ENCODE results near the gene FYB2.

DNA sequence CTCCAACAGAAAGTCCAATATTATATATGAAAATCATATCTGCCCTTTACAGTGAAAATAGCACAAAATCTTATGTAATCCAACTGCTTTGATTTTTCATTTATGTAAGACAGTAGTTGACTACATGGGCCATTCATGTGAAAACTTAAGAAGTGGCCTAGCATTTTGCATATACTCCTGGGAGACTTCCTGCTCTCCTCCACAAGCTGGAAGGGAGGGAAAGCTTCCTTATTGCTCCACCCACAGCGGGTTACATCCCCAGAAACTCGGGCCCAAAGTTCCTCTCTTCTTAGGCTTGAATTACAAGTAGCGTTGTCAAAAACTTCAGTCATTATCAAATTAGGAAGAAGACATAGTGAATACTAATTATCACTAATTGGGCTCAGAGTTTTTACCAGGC, 29.2 kb downstream of the FYB2 start:
- TF ChIP-seq, protein P1, sequence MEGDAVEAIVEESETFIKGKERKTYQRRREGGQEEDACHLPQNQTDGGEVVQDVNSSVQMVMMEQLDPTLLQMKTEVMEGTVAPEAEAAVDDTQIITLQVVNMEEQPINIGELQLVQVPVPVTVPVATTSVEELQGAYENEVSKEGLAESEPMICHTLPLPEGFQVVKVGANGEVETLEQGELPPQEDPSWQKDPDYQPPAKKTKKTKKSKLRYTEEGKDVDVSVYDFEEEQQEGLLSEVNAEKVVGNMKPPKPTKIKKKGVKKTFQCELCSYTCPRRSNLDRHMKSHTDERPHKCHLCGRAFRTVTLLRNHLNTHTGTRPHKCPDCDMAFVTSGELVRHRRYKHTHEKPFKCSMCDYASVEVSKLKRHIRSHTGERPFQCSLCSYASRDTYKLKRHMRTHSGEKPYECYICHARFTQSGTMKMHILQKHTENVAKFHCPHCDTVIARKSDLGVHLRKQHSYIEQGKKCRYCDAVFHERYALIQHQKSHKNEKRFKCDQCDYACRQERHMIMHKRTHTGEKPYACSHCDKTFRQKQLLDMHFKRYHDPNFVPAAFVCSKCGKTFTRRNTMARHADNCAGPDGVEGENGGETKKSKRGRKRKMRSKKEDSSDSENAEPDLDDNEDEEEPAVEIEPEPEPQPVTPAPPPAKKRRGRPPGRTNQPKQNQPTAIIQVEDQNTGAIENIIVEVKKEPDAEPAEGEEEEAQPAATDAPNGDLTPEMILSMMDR (IDR thresholded peaks at IDR 0.05) = no peak
- TF ChIP-seq HOXB13 (CRISPR knock-in tag; IDR thresholded peaks at IDR 0.05; ENCODE audit: low read depth) (no peak), CBX8 (IDR thresholded peaks at IDR 0.05) (no peak), RNF2 (IDR thresholded peaks at IDR 0.05; ENCODE audit: borderline replicate concordance, low read depth) (no peak), ESRRA (IDR thresholded peaks at IDR 0.05; ENCODE audit: borderline replicate concordance, low read length) (no peak), POLR2A (IDR thresholded peaks at IDR 0.05; ENCODE audit: low read length) (no peak), JUN (IDR thresholded peaks at IDR 0.05) (no peak), RAD21 (conservative IDR thresholded peaks at IDR 0.05 in 1 of 2, IDR thresholded peaks at IDR 0.05 in 1 of 2) (no peak), NR3C1 (IDR thresholded peaks at IDR 0.05) (no peak), EP300 (IDR thresholded peaks at IDR 0.05) (no peak)
- TF ChIP-seq, protein P2, sequence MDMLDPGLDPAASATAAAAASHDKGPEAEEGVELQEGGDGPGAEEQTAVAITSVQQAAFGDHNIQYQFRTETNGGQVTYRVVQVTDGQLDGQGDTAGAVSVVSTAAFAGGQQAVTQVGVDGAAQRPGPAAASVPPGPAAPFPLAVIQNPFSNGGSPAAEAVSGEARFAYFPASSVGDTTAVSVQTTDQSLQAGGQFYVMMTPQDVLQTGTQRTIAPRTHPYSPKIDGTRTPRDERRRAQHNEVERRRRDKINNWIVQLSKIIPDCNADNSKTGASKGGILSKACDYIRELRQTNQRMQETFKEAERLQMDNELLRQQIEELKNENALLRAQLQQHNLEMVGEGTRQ (IDR thresholded peaks at IDR 0.05) = no peak

Data from A549 (cell line).